ENCODE results near the gene FILIP1L.

FILIP1L gene

DNA sequence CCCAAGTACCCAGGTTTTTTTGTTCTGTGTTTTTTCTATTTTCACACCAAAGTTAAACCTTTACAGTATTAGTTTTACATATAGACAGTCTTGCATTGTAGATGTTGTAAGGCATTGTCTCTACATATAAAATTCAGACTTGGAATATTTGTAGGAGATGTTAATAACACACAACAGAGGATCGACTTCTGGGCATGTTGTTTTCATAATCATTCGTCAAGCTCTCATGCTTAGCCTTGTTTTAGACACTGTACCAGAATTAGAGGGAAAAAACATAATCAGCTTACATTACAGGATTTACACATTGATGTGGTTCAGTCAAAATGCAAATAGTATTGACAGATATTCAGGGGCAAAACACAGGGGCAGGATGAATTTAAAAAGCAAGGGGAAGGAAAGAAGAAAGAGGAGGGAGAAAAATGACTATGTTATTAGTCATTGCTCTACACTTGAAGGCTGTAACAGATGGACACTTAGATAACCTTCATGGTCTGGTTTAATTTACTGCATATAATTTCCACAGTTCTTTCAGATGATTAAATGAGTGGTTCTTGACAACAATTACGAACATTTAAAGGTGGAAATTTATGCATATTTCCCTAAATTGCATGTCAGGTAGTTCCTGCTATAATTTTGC is 289.2 kb downstream of the FILIP1L start:
- DNase-seq: no peak

DNA sequence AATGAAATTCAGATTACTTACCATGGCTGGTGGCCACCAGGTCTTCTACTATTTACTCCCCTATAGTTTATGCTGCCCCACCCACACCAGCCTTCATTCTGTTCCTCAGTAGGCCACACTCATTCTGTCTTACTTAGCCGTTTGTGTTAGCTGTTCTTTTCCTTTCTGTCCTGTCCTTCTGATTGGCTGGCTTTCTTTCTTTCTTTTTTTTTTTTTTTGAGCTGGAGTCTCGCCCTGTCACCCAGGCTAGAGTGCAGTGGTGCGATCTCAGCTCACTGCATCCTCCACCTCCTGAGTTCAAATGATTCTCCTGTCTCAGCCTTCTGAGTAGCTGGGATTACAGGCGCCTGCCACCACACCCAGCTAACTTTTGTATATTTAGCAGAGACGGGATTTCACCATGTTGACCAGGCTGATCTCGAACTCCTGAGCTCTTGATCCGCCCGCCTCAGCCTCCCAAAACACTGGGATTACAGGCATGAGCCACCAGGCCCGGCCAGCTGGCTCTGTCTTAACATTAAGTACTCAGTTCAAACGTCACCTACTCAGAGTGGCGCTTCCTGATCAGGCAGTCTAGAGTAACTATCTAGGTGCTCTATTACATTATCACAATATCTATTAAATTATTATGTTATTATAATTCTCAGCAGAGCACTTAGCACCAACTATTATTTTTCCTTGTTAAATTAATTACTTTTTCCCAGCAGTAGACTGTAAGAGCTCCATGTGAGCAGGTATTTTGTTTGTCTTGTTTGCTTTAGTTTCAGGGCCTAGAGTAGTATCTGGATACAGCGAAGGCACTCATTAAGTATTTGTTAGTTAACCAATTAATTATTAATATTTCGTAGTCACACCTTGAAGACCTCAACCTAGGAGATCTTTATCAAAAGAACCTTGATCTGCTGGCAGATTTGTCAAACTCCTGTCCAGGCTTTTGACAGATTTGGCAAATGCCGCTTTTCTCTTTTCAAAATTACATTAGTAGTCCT is 290.3 kb downstream of the FILIP1L start:
- DNase-seq: no peak

DNA sequence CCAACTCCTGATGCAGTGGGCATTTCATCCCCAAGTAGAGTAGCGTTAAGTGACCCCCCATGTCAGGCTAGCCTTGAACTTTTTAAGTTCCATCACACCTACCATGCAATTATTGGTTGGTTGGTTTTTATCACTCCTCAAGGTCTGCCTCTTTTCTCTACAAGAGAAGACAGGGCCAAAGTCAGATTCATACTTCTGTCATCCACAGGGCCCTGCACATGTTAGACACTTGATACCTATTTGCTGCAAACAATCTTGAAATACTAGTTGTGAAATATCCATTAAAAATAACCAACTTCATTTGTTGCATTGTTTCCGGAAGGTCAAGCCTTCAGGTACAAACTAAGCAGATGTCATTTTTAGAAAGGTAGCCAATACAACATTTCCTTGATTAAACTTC is 295.5 kb downstream of the FILIP1L start:
- DNase-seq: no peak

DNA sequence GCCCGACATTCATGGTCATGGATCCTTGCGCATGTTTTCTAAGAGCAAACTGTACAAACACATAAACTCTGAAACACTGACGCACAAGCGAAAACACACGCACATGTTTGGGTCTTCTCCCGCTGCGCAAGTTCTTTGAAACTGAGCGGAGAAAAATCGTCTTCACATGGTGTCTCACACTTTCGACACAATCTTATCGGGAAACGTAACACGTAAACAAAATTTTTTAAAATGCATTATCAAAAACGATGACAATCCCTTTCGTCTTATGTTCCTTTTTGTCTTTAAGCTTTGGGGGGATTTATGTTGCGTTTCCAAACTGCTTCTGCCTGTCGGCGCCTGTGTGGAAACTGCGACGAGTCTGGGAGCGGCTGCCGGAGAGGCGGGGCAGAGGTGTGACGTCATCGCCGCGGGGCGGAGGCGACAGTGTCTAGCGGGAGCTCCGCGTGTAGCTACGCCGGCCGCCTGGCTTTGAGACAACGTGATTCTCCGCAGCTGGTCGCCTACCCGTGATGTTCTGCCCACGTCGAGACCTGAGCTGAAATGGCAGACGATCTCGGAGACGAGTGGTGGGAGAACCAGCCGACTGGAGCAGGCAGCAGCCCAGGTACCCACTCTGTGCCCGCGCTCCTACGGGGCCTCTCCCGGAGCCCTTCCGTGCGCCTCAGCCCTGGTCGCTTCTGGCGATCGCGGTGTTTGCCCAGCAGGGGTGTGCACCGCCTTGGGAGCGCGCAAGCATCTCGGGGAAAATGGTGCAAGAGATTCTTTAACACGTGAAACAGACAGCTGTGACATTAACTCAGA is 296.7 kb downstream of the FILIP1L start, which contains the start of gene CMSS1:
Gene CMSS1 (plus strand): TSS at position 426 of the 804 bp plus-strand sequence.
- DNase-seq: peak; percentile 82

DNA sequence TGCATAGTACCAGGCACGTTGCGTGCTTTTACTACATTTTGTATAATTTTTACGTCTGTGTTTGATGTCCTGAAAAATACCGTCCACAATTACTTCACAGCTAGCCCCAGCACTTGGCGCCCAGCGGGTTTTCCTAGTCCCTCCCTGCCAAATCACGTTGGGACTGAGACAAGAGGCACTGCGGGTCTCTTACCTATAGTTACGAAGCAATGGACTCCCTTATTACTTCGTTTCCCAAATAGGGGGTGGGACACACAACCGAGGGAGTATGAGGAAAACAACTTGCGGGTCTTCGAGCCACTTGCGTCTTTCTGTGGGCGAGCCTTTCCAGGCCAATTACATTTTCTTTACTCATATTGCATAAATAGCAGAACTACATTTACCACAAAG is 297.3 kb downstream of the FILIP1L start:
- no peak for DNase-seq

DNA sequence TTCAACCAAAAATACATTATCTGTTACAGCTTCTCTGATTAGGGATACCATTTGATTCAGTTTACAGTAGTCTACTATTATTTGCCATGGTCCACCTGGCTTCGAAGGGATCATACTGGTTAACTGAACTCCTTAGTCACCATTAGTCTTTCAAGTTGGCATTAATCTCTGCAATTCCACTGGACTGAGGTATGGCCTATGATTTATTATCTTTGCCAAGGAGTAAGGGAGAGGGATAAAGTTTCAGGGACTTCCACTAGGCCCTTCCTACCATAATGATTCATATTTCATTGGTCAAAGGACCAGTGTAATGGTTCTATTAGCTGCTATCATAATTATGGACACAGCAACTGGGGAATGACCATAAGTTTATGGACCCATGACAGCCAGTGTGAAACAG is 303.9 kb downstream of the FILIP1L start:
- no peak for DNase-seq

DNA sequence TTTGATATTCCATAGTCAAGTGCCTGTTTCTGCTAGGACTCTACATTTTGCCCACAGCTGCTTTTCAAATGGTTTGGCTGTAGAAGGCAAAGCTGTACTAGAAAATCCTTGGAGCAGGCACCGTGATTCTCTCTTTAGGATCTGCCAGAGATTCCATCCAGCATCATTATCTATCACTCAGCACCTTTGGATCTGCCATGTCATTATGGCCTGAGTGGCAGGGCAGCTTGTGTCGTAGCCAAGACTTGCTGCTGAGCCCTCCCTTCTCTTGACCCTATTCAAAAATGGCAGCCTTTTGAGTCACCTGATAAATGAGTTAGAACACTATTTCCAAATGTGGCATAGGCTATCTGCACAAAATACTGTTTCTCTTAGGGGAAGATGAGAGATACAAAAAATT is 304.7 kb downstream of the FILIP1L start:
- DNase-seq: no peak

DNA sequence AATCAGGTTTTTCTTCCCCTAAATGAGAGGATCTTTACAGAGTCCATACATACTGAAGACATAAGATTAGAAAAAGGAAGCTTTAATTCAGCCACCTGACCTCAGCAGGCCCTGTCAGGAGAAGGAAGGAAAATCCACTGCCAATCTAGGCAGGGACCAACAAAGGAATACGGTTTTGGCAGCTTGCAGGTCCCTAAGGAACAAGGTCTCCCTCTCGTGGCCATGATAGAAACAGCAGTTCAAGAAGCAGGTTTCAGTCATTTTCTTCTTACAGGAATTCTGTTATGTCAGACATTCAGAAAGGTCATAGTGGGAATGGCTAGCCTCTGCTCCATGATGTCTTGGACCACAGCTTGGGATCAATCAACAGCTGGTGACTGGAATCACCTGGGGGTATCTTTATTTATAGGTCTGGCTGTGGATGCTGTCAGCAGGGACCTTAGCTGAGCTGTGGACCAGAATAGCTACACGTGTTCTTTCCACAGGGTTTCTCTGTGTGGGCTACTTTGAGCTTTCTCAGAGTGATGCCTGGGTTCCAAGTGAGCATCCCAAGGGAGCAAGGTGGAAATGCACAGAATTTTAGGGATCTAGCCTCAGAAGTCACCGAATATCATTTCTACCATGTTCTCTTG is 306.0 kb downstream of the FILIP1L start:
- DNase-seq: peak; percentile 8

GRCh38 chr3:99805160-99805559 is 309.1 kb downstream of the FILIP1L start:
- DNase-seq: no peak

GRCh38 chr3:99803297-99803696 is 311.0 kb downstream of the FILIP1L start:
- DNase-seq: no peak

DNA sequence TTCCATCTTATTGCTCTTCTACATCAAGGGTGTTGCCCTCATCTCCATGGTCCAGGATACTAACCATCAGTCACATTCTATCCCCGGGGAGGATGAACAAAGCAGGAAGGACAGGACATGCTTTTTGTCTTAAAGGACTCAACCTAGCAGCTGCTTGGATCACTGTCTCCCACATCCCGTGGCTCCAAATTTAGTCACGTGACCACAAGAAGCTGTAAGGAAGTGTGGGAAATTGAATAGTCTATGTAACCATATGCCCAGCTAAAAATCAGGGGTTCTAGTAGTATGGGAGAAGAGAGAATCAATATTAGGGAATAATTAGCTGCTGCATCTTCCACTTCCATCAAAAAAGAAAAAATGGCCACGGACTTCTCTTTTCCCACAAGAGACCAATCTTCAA is 314.9 kb downstream of the FILIP1L start:
- DNase-seq: no peak

DNA sequence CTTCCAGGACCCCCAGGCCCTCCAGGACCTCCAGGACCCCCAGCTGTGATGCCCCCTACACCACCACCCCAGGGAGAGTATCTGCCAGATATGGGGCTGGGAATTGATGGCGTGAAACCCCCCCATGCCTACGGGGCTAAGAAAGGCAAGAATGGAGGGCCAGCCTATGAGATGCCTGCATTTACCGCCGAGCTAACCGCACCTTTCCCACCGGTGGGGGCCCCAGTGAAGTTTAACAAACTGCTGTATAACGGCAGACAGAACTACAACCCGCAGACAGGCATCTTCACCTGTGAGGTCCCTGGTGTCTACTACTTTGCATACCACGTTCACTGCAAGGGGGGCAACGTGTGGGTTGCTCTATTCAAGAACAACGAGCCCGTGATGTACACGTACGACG is 318.7 kb downstream of the FILIP1L start:
- DNase-seq: no peak

GRCh38 chr3:99794485-99794884 is 319.8 kb downstream of the FILIP1L start:
- DNase-seq: no peak

GRCh38 chr3:99789011-99789721 is 325.1 kb downstream of the FILIP1L start:
- DNase-seq: no peak
